GM19099 (cell line): ENCODE results near the gene ANXA3.

Experiments
- POLR2A ChIP-seq: IDR thresholded peaks from 3 replicates; pipeline ENCODE4 v1.6.1; 2011; ENCODE audit warnings: low read depth; ENCODE audit not compliant: insufficient read length; ENCODE audit errors: extremely low read depth

Gene ANXA3

DNA sequence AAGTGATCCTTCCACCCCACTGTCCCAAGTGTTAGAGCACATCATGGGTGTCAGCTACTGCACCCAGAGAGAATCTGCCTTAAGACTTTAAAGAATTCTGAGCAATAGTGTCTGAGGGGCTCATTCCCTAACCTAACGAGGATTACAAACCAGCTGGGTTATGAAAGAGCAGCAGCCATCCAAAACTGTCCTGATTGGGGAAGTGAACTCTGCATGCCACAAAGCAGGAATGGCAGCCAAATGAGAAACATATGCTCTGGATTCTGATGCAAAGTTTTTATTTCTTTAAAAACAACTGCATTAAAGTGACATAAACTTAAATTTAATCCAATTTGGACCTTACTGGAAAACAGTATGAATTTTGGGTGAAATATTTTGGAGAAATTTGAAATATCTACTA lies 103.2 kb downstream of the ANXA3 start:
- no peak for TF ChIP-seq POLR2A

GRCh38 chr4:78656968-78657445 lies 105.4 kb downstream of the ANXA3 start:
- TF ChIP-seq POLR2A = no peak

GRCh38 chr4:78659264-78659663 lies 107.7 kb downstream of the ANXA3 start:
- TF ChIP-seq POLR2A = no peak

DNA sequence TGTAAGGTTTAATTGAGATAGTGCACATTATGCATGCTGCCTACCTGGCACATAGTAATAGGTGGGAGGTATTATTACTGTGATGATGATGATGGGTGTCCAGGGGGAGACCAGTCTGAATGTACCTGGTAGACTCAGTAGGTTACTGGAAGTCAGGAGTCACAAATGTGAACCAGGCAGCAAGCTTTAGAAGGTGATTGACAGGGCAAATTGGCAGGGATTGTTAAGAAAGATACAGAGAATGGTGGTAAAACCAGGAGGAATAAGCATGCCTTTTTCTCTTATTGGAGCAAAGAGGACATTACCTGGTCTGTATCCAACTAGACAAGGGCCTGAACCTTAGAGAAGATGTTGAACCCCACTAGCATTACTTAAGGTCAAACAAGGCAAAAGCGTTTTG lies 108.1 kb downstream of the ANXA3 start:
- no peak for TF ChIP-seq POLR2A
